Measurements from ENCODE around the gene NDUFS5.
"Not testable (repeated sequence)": the region's sequence is repeated elsewhere in the genome, so short reads cannot be mapped to it uniquely, and the experiment has no call there.

The NDUFS5 gene

GRCh38 chr1:39065542-39065941 lies 39.4 kb downstream of the NDUFS5 start:
- DNase-seq, result no peak

DNA sequence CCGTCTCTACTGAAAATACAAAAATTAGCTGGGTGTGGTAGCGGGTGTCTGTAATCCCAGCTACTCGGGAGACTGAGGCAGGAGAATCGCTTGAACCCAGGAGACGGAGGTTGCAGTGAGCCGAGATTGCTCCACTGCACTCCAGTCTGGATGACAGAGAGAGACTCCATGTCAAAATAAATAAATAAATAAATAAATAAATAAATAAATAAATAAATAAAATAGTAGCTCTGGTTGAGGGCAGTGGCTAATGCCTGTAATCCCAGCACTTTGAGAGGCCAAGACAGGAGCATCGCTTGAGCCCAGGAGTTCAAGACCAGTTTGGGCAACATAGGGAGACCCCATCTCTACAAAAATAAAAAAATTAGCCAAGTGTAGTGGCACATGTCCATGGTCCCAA lies 42.1 kb downstream of the NDUFS5 start:
- DNase-seq, result not testable (repeated sequence)

GRCh38 chr1:39071557-39071956 lies 45.4 kb downstream of the NDUFS5 start:
- DNase-seq, result not testable (repeated sequence)

DNA sequence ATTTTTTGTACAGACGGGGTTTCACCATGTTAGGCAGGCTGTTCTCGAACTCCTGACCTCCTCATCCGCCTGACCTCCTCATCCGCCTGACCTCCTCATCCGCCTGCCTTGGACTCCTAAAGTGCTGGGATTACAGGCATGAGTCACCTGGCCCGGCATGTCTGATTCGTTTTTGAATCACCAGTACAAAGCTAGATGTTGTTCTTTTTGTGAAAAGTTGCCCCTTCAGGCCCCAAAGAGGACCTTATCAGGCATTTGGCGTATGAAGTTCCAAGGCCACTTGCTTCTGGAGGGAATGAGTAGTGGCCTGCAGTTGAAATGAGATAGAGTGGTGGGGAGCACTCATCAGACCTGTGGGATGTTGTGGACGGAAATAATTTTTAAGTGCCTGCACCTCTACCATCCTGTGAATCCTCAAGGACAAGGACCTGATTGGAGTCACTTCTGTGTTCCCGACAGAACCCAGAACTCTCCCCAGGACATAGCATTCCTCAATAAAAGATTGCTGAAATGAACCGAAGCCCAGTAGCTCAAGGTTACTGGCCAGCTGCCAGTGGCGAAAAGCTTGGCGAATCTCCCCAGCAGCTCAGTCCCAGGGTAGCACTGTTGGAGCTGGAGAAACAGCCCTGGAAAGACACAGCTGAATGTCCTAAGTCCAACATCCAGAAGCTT lies 50.1 kb downstream of the NDUFS5 start:
- DNase-seq, result no peak

- DNase-seq, result no peak
These were observed 50.6 kb downstream of the NDUFS5 start for GRCh38 chr1:39076799-39077148.

DNA sequence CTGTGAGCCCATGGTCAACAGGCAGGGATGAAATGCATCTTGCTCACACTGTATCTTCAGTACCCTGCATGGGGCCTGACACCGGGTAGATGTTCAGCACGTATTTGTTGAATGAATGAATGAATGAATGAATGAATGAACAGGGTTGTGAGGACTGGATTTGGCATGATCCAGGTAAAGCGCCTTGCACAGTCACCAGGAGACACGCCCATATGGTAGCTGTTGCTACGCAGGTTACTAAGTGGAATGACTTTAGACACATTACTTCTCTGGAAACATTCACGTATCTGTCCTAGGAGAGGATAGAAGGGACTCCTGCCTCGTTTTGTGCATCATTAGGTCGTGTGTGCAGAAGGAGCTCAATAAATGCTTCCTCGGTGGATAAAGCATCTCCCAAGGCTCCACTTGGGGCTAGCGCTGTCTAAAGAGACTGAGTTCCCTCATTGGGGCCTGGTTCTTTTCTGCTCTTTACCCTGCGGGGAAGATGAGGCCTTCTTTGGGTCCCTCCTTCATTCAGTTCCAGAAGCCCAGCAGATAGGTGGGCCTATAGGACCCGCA lies 54.2 kb downstream of the NDUFS5 start:
- DNase-seq, result no peak

DNA sequence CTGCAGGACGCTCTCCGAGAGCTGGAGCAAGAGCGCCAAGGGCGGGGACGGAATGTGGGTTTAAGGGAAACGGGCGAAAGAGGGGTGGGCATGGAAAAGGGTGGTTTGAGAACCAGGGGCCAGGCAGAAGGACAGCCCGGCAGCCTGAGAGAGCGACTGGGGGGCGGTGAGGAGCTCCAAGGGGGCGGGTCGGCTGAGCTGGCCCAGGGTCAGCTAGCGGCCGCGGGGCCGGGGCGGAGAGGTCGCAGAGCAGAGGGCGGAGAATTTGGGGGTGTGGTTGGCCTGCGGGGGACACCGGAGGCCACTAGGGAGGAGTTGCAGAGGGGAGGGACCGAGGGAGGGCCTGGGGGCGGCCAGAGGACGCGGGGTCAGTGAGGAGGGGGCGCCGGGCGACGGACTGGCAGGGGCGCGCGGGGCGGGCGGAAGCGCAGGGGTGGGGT lies 54.7 kb downstream of the NDUFS5 start:
- no peak for DNase-seq

- DNase-seq, result no peak
These were observed 55.3 kb downstream of the NDUFS5 start for GRCh38 chr1:39081271-39082009.

DNA sequence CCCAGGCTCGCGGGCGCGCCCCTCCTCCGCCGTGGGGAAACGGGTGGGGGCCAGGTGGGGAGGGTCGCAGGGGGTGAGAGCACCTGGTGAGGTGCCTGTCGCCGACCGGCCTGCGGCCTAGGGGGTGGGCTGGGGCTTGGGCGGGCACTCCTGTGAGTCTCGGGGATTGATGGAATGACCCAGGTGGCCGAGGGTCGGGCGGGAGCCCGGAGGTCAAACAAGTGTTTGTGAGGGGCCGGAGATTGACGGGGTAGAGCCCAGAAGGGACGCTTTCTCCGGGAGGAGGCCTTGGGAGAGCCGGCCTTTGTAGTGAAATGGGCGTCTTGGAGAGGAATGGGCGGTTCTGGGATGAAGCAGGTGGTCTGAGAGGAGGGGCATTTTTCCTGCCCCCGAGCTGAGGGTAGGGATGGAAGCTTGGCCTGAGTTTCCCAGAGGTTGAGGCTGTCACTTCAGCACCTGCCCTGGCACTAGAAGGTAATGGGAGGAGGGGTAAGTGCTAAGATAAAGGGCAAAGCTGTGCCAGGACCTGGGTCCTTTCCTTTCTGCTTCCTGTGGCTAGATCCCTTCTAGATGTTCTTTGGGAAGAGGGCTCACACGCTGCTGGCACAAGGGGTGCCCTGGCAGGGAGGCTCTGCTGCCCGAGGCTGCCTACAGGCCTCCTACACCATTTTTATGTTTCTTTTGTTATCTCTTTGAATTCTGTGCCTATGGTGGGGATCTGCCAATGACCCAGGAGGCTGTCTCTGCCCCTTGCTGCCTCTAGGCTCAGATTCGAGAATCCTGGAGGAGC lies 56.1 kb downstream of the NDUFS5 start:
- no peak for DNase-seq

DNA sequence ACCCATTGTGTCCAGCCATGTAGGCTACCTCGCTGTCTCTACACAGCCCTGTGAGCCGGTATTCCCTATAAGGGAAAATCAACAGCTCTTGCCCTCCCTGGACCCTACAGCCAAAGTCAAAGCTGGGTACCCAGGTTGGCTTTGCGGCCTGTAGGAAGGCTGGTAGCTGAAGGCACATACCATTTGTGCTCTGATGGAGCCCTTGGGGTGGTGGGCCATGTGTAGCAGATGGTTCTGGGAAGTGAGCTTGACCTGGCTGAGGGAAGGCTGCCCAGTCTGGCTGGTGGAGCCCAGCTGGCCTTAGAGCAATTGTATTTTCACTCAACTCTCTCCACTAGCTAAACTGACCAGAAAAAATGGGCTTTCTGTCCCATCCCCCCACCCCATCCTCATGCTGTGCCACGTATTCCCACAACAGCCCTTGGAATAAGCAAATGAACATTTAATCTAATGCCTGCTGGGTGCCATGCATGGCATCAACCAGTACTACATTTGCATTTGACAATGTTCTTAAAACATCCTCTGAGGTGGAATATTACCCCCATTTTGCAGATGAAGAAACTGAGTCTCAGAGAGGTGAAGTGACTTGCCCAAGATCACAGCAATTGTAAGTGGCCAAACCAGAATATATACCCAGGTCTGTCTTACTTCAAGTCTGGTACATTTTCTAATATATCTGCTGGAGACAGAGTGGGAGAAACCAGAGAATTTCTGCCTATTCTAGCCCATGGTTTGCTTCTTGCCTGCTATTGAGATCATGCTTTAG lies 56.8 kb downstream of the NDUFS5 start:
- DNase-seq, result no peak

DNA sequence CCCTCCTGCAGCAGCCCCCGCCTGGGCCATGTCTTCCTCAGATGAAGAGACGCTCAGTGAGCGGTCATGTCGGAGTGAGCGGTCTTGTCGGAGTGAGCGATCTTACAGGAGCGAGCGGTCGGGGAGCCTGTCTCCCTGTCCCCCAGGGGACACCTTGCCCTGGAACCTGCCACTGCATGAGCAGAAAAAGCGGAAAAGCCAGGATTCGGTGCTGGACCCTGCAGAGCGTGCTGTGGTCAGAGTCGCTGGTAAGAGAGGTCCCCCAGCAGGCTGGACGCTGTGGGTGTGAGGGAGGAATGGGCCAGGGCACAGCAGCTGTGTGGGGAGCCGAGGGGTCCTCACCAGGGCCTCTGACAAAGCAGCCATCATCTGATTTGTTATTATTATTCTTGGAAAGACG lies 58.0 kb downstream of the NDUFS5 start:
- no peak for DNase-seq

Measured in activated CD4-positive, CD25-positive, alpha-beta regulatory T cell (primary cell).